Measurements from ENCODE around the gene UBALD1.
A peak's percentile ranks its signal among the peaks of the same experiment; 100 is the strongest.

Gene UBALD1

GRCh38 chr16:4603624-4604170 is 11.0 kb downstream of the UBALD1 start:
- 90% methylated on average over 13 of the region's 13 CpGs for WGBS
- no peak overlapping the region for H3K27ac ChIP-seq (ENCODE audit: low read depth, low read length)
- H3K9me3 ChIP-seq (ENCODE audit: insufficient read depth, low read depth, low read length): no peaks in the 10 kb centered on the region
- no peaks in the 10 kb centered on the region for H3K27me3 ChIP-seq (ENCODE audit: insufficient read depth, low read length)
- H3K9ac ChIP-seq (ENCODE audit: low read depth, low read length): no peak overlapping the region
- H3K36me3 ChIP-seq (ENCODE audit: insufficient read depth, low read length): peaks cover 17% of the 10 kb centered on the region
- peaks cover 3% of the 10 kb centered on the region; the same call in 1 of the 2 replicates for H3K4me1 ChIP-seq (ENCODE audit: insufficient read depth, low read length)
- no peak overlapping the region for H3K4me3 ChIP-seq (ENCODE audit: low read length)

- Histone ChIP-seq H3K9ac (ENCODE audit: low read depth, low read length) (no peak overlapping the region), H3K36me3 (ENCODE audit: insufficient read depth, low read length) (peaks cover 4% of the 10 kb centered on the region; the same call in 1 of the 2 replicates), H3K27me3 (ENCODE audit: insufficient read depth, low read length) (no peaks in the 10 kb centered on the region), H3K27ac (ENCODE audit: low read depth, low read length) (no peak overlapping the region), H3K9me3 (ENCODE audit: insufficient read depth, low read depth, low read length) (no peaks in the 10 kb centered on the region), H3K4me1 (ENCODE audit: insufficient read depth, low read length) (peaks cover 3% of the 10 kb centered on the region; the same call in 1 of the 2 replicates), H3K4me3 (ENCODE audit: low read length) (no peak overlapping the region)
- WGBS: 87% methylated on average over 8 of the region's 8 CpGs
Measured at GRCh38 chr16:4602331-4602730, 12.4 kb downstream of the UBALD1 start.

DNA sequence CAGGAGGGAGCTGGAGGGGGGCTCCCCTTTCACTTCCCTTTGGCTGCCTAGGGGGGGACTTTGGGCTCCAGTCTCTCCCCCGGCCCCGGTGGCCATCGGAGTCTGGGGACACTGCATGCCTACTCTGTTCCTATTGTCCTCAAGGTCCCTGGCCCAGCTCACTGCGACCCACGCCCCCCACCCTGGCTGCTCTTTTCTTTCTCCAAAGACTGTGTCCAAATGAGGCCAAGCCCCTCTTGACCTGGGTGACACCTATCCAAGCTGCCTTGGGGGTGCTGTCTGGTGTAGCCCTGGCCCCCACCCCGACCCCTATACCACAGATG is 12.9 kb downstream of the UBALD1 start:
- no peaks in the 10 kb centered on the region for H3K36me3 ChIP-seq (ENCODE audit: insufficient read depth, low read length)
- H3K9ac ChIP-seq (ENCODE audit: low read depth, low read length): no peak overlapping the region

GRCh38 chr16:4601036-4601863 is 13.4 kb downstream of the UBALD1 start:
- no peak overlapping the region for H3K4me3 ChIP-seq (ENCODE audit: low read length)
- 85% methylated on average over 18 of the region's 18 CpGs for WGBS
- no peak overlapping the region for H3K9ac ChIP-seq (ENCODE audit: low read depth, low read length)
- peaks cover 3% of the 10 kb centered on the region; the same call in 1 of the 2 replicates for H3K4me1 ChIP-seq (ENCODE audit: insufficient read depth, low read length)
- H3K36me3 ChIP-seq (ENCODE audit: insufficient read depth, low read length): no peaks in the 10 kb centered on the region
- H3K9me3 ChIP-seq (ENCODE audit: insufficient read depth, low read depth, low read length): no peaks in the 10 kb centered on the region
- no peaks in the 10 kb centered on the region for H3K27me3 ChIP-seq (ENCODE audit: insufficient read depth, low read length)
- H3K27ac ChIP-seq (ENCODE audit: low read depth, low read length): no peak overlapping the region

More for the DNA sequence above, 12.9 kb downstream of the UBALD1 start:
- Histone ChIP-seq H3K27ac (ENCODE audit: low read depth, low read length) (no peak overlapping the region), H3K4me3 (ENCODE audit: low read length) (no peak overlapping the region), H3K27me3 (ENCODE audit: insufficient read depth, low read length) (no peaks in the 10 kb centered on the region), H3K9me3 (ENCODE audit: insufficient read depth, low read depth, low read length) (no peaks in the 10 kb centered on the region), H3K4me1 (ENCODE audit: insufficient read depth, low read length) (peaks cover 3% of the 10 kb centered on the region; the same call in 1 of the 2 replicates)
- WGBS: 86% methylated on average over 6 of the region's 6 CpGs

DNA sequence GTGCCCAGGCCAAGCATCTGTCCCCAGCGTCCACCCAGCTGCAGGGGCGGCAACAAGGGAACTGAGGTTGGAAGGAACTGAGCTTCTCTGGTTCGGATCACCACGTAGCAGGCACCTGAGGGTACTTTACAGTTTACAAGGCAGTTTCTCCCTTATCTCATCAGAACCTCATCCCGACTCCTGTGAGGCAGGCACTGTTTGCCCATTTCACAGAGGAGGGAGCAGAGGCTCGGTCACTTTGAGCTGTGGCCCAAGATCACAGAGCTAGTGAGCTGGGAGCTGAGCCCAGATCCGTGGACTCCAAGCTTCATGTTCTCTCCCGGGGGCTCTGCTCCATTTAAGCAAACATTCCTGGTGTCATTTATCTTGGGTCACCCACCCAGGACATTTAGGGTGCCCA is 15.1 kb downstream of the UBALD1 start:
- Histone ChIP-seq H3K36me3 (ENCODE audit: insufficient read depth, low read length) (no peaks in the 10 kb centered on the region), H3K27me3 (ENCODE audit: insufficient read depth, low read length) (no peaks in the 10 kb centered on the region), H3K4me1 (ENCODE audit: insufficient read depth, low read length) (peaks cover 3% of the 10 kb centered on the region; the same call in 1 of the 2 replicates), H3K27ac (ENCODE audit: low read depth, low read length) (no peak overlapping the region), H3K9me3 (ENCODE audit: insufficient read depth, low read depth, low read length) (no peaks in the 10 kb centered on the region), H3K9ac (ENCODE audit: low read depth, low read length) (no peak overlapping the region), H3K4me3 (ENCODE audit: low read length) (no peak overlapping the region)
- 92% methylated on average over 8 of the region's 8 CpGs for WGBS

DNA sequence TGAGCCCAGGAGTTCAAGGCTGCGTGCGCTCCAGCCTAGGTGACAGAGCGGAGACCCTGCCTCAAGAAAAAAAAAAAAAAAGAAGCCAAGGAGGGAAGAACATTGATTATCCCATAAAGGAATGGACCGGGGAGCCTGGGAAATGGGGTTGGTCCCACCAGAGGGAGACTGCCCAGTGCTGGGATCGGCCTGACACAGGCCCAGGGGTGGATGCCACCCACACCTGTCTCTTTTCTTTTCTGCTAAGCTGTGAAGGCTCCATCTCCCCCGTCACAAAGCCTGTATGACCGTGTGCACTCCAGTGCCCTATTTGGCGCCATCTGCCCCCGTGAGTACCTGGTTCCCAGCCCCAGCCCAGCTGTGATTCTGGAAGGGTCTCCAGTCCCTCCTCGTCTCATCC is 15.7 kb downstream of the UBALD1 start:
- Histone ChIP-seq H3K4me3 (ENCODE audit: low read length) (no peak overlapping the region), H3K9ac (ENCODE audit: low read depth, low read length) (no peak overlapping the region), H3K4me1 (ENCODE audit: insufficient read depth, low read length) (peaks cover 3% of the 10 kb centered on the region; the same call in 1 of the 2 replicates), H3K27ac (ENCODE audit: low read depth, low read length) (no peak overlapping the region), H3K9me3 (ENCODE audit: insufficient read depth, low read depth, low read length) (no peaks in the 10 kb centered on the region), H3K27me3 (ENCODE audit: insufficient read depth, low read length) (no peaks in the 10 kb centered on the region), H3K36me3 (ENCODE audit: insufficient read depth, low read length) (no peaks in the 10 kb centered on the region)
- 89% methylated on average over 10 of the region's 10 CpGs for WGBS

DNA sequence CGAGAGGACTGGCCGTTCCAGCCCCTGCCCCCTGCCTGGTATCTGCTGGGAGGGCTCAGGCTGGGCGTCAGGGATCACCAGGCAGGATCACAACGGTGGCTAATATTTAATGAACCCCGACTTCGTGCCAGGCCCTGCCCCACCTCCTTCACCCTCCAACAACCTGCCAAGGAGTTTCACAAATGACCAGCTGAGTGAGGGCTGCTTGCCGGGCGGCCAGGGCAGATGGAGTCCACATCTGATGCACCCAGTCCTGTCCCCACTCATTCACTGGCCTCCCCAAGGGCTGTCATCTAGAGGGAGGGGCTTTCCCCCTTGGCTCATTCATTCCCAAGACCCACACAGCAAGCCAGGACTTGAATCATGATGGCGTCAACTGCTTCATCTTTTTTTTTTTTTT is 17.5 kb downstream of the UBALD1 start:
- H3K9ac ChIP-seq (ENCODE audit: low read depth, low read length): no peak overlapping the region
- H3K27me3 ChIP-seq (ENCODE audit: insufficient read depth, low read length): no peaks in the 10 kb centered on the region
- no peak overlapping the region for H3K4me3 ChIP-seq (ENCODE audit: low read length)
- H3K36me3 ChIP-seq (ENCODE audit: insufficient read depth, low read length): no peaks in the 10 kb centered on the region
- no peak overlapping the region for H3K27ac ChIP-seq (ENCODE audit: low read depth, low read length)
- no peaks in the 10 kb centered on the region for H3K9me3 ChIP-seq (ENCODE audit: insufficient read depth, low read depth, low read length)
- H3K4me1 ChIP-seq (ENCODE audit: insufficient read depth, low read length): peaks cover 12% of the 10 kb centered on the region
- 88% methylated on average over 9 of the region's 9 CpGs for WGBS

GRCh38 chr16:4594433-4595410 is 20.0 kb downstream of the UBALD1 start:
- no peak overlapping the region for H3K27ac ChIP-seq (ENCODE audit: low read depth, low read length)
- WGBS: 95% methylated on average over 38 of the region's 38 CpGs

DNA sequence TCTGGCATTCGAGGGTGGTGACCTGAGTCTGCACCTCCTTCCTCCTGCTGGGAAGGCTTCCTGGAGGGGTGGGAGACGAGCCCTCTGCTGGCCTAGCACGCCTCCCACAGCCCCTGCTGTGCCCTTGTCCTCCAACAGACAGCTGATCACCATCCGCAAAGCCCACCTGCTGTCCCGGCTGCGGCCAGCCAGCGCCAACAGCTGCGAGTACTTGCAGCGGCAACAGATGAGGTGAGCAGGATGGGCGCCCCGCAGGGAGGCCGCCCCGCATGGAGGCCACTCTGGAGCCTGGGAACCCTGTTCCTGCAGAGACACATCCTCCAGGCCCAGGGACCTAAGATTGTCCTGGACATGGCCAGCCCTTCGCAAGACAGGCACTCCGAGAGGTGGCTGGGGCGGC is 21.6 kb downstream of the UBALD1 start:
- WGBS: 19% methylated on average over 16 of the region's 16 CpGs

More at GRCh38 chr16:4594433-4595410, 20.0 kb downstream of the UBALD1 start:
- Histone ChIP-seq H3K9me3 (ENCODE audit: insufficient read depth, low read depth, low read length) (no peaks in the 10 kb centered on the region), H3K4me1 (ENCODE audit: insufficient read depth, low read length) (peaks cover 12% of the 10 kb centered on the region), H3K36me3 (ENCODE audit: insufficient read depth, low read length) (no peaks in the 10 kb centered on the region), H3K9ac (ENCODE audit: low read depth, low read length) (no peak overlapping the region), H3K4me3 (ENCODE audit: low read length) (no peak overlapping the region), H3K27me3 (ENCODE audit: insufficient read depth, low read length) (no peaks in the 10 kb centered on the region)

DNA sequence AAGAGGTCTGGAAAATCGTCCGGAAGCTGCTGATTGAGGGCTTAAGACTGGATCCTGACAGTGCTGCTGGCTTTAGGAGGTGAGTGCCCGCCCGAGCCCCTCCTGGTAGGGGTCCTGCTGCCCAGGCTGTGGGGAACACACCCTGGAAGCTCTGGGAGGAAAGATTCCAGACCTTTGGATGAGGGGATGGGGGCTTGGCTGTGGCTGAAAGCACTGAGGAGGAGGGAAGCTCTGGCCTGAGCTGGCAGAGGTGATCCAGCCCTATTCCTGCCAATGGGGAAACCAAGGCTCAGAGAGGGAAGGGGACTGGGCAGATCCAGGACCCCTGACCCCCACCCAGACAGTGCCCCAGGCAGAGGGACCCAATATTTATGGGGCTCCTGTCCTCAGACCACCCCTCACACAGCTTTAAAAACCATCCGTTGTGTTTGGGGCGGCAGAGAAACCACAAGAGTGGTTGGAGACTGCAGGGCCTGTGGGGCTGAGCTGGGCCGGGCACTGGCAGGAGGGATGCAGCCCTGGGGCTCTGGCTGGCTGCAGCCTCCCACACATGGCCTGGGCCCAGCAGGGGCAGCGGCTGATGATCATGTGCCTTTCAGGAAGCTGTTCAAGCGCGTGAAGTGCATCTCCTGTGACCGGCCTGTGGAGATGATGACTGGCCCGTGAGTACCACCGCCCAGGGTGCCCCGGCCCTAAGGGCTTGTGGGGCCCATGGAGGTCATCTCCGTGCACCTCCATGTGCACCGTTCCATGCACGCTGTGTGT is 22.8 kb downstream of the UBALD1 start:
- Histone ChIP-seq H3K9me3 (ENCODE audit: insufficient read depth, low read depth, low read length) (peaks cover 8% of the 10 kb centered on the region; the same call in 1 of the 2 replicates), H3K27me3 (ENCODE audit: insufficient read depth, low read length) (no peaks in the 10 kb centered on the region), H3K36me3 (ENCODE audit: insufficient read depth, low read length) (no peaks in the 10 kb centered on the region), H3K9ac (ENCODE audit: low read depth, low read length) (no peak overlapping the region), H3K4me3 (ENCODE audit: low read length) (no peak overlapping the region), H3K27ac (ENCODE audit: low read depth, low read length) (no peak overlapping the region), H3K4me1 (ENCODE audit: insufficient read depth, low read length) (peaks cover 12% of the 10 kb centered on the region)
- WGBS: 94% methylated on average over 17 of the region's 17 CpGs

More for the DNA sequence above, 21.6 kb downstream of the UBALD1 start:
- no peaks in the 10 kb centered on the region for H3K36me3 ChIP-seq (ENCODE audit: insufficient read depth, low read length)
- H3K27me3 ChIP-seq (ENCODE audit: insufficient read depth, low read length): no peaks in the 10 kb centered on the region
- H3K4me1 ChIP-seq (ENCODE audit: insufficient read depth, low read length): peaks cover 12% of the 10 kb centered on the region
- no peak overlapping the region for H3K9ac ChIP-seq (ENCODE audit: low read depth, low read length)
- H3K9me3 ChIP-seq (ENCODE audit: insufficient read depth, low read depth, low read length): peaks cover 7% of the 10 kb centered on the region; the same call in 1 of the 2 replicates
- H3K27ac ChIP-seq (ENCODE audit: low read depth, low read length): peak overlapping the region; percentile 3; the same call in 1 of the 2 replicates
- H3K4me3 ChIP-seq (ENCODE audit: low read length): no peak overlapping the region

Measured in HUES64 (cell line).